ENCODE measurements around the gene ATL3.
"Not testable (repeated sequence)": the region's sequence is repeated elsewhere in the genome, so short reads cannot be mapped to it uniquely, and the experiment has no call there.

Gene ATL3

GRCh38 chr11:63621071-63621470 is 50.1 kb downstream of the ATL3 start:
- no peak for DNase-seq (ENCODE audit: low read depth)

GRCh38 chr11:63619967-63620366 is 51.2 kb downstream of the ATL3 start:
- DNase-seq (ENCODE audit: low read depth) = no peak

- DNase-seq (ENCODE audit: low read depth) = not testable (repeated sequence)
These were observed 53.5 kb downstream of the ATL3 start for GRCh38 chr11:63617686-63618085.

GRCh38 chr11:63616953-63617352 is 54.2 kb downstream of the ATL3 start:
- DNase-seq (ENCODE audit: low read depth) = no peak

- no peak for DNase-seq (ENCODE audit: low read depth)
These were observed 57.0 kb downstream of the ATL3 start, which contains the start of gene PLAAT3 for GRCh38 chr11:63614136-63614671. Gene PLAAT3, minus strand, starts transcription at chr11:63614433. Its CDS starts 419 bp downstream, at chr11:63614014.

GRCh38 chr11:63613517-63614135 is 57.5 kb downstream of the ATL3 start:
- DNase-seq (ENCODE audit: low read depth) = no peak

- DNase-seq (ENCODE audit: low read depth) = no peak
These were observed 59.0 kb downstream of the ATL3 start for GRCh38 chr11:63612181-63612580.

GRCh38 chr11:63611395-63611747 is 59.8 kb downstream of the ATL3 start:
- DNase-seq (ENCODE audit: low read depth) = no peak

- DNase-seq (ENCODE audit: low read depth) = no peak
These were observed 60.4 kb downstream of the ATL3 start for GRCh38 chr11:63610604-63611394.

GRCh38 chr11:63609971-63610580 is 61.1 kb downstream of the ATL3 start:
- no peak for DNase-seq (ENCODE audit: low read depth)

- no peak for DNase-seq (ENCODE audit: low read depth)
These were observed 61.6 kb downstream of the ATL3 start for GRCh38 chr11:63609536-63609935.

GRCh38 chr11:63608353-63609345 is 62.5 kb downstream of the ATL3 start:
- DNase-seq (ENCODE audit: low read depth) = peak; percentile 44

- DNase-seq (ENCODE audit: low read depth) = no peak
These were observed 68.0 kb downstream of the ATL3 start for GRCh38 chr11:63603180-63603518.

- DNase-seq (ENCODE audit: low read depth) = peak; percentile 69
These were observed 68.6 kb downstream of the ATL3 start for GRCh38 chr11:63602290-63603179.

- DNase-seq (ENCODE audit: low read depth) = peak; percentile 63
These were observed 71.7 kb downstream of the ATL3 start for GRCh38 chr11:63599211-63600122.

- no peak for DNase-seq (ENCODE audit: low read depth)
These were observed 72.6 kb downstream of the ATL3 start for GRCh38 chr11:63598556-63598955.

GRCh38 chr11:63595296-63595695 is 75.9 kb downstream of the ATL3 start:
- DNase-seq (ENCODE audit: low read depth) = no peak

GRCh38 chr11:63592975-63593395 is 78.2 kb downstream of the ATL3 start:
- DNase-seq (ENCODE audit: low read depth) = no peak

GRCh38 chr11:63590024-63590788 is 81.0 kb downstream of the ATL3 start:
- DNase-seq (ENCODE audit: low read depth) = no peak
